Measurements from ENCODE around the gene NOS1AP. TPM values are rescaled to one million over a fixed set of nuclear protein-coding genes. Genes with fewer than 3 reads are reported as not detected.

The NOS1AP gene
- total RNA-seq, 5 donors from 2014 or later (not counting 1 experiment from before 2014, with no cell fraction given): 0.07 to 0.16 (median 0.09) TPM; not detected in 2

- H3K27me3 ChIP-seq (replicated peaks in 1 of 2; ENCODE audit: control insufficient read depth in 2 of 2, extremely low read depth in 1 of 2, insufficient read depth in 2 of 2, low read length in 1 of 2): peaks cover 0 to 20% of the 10 kb centered on the region in 2 experiments
- Mint-ChIP-seq H3K27me3 (peaks cover 29 to 37% of the 10 kb centered on the region in 2 donors), H3K4me3 (no peak overlapping the region), H3K4me1 (no peaks in the 10 kb centered on the region), H3K36me3 (no peaks in the 10 kb centered on the region), H3K9me3 (no peaks in the 10 kb centered on the region), H3K27ac (no peak overlapping the region)
- no peak overlapping the region for H3K4me3 ChIP-seq (ENCODE audit: control insufficient read depth in 1 of 2, extremely low read depth in 1 of 2, low read length in 1 of 2)
- no peaks in the 10 kb centered on the region for H3K36me3 ChIP-seq (ENCODE audit: control insufficient read depth in 2 of 2, extremely low read depth in 1 of 2, insufficient read depth in 1 of 2, low read length in 1 of 2)
- ATAC-seq (replicated peaks in 1 of 4): no peak
- CTCF ChIA-PET: no interaction called here
- no peak for DNase-seq
- no peaks in the 10 kb centered on the region for H3K4me1 ChIP-seq (ENCODE audit: control insufficient read depth in 1 of 2, extremely low read depth in 1 of 2, insufficient read depth in 2 of 2, low read length in 2 of 2)
- no peaks in the 10 kb centered on the region for H3K9me3 ChIP-seq
- WGBS (ENCODE audit: insufficient coverage): 76% methylated on average over 2 of the region's 3 CpGs
- no peak overlapping the region for H3K27ac ChIP-seq (ENCODE audit: low read length)
- POLR2A ChIA-PET: no interaction called here
These were observed 96.0 kb downstream of the NOS1AP start for GRCh38 chr1:162165528-162165927.

GRCh38 chr1:162166917-162167615, 97.6 kb downstream of the NOS1AP start:
- WGBS (ENCODE audit: insufficient coverage): 90% methylated on average over 2 of the region's 9 CpGs
- no peak for DNase-seq
- H3K27me3 ChIP-seq (replicated peaks in 1 of 2; ENCODE audit: control insufficient read depth in 2 of 2, extremely low read depth in 1 of 2, insufficient read depth in 2 of 2, low read length in 1 of 2): peaks cover 0 to 20% of the 10 kb centered on the region in 2 experiments
- Mint-ChIP-seq H3K27me3 (peaks cover 26 to 44% of the 10 kb centered on the region in 2 donors), H3K36me3 (no peaks in the 10 kb centered on the region), H3K4me1 (no peaks in the 10 kb centered on the region), H3K4me3 (no peak overlapping the region), H3K27ac (no peak overlapping the region), H3K9me3 (no peaks in the 10 kb centered on the region)
- ATAC-seq (replicated peaks in 1 of 4): no peak
- H3K36me3 ChIP-seq (ENCODE audit: control insufficient read depth in 2 of 2, extremely low read depth in 1 of 2, insufficient read depth in 1 of 2, low read length in 1 of 2): no peaks in the 10 kb centered on the region
- ChIA-PET POLR2A (no interaction called here), CTCF (no interaction called here)
- no peaks in the 10 kb centered on the region for H3K4me1 ChIP-seq (ENCODE audit: control insufficient read depth in 1 of 2, extremely low read depth in 1 of 2, insufficient read depth in 2 of 2, low read length in 2 of 2)
- no peak overlapping the region for H3K27ac ChIP-seq (ENCODE audit: low read length)
- no peak overlapping the region for H3K4me3 ChIP-seq (ENCODE audit: control insufficient read depth in 1 of 2, extremely low read depth in 1 of 2, low read length in 1 of 2)
- no peaks in the 10 kb centered on the region for H3K9me3 ChIP-seq

DNA sequence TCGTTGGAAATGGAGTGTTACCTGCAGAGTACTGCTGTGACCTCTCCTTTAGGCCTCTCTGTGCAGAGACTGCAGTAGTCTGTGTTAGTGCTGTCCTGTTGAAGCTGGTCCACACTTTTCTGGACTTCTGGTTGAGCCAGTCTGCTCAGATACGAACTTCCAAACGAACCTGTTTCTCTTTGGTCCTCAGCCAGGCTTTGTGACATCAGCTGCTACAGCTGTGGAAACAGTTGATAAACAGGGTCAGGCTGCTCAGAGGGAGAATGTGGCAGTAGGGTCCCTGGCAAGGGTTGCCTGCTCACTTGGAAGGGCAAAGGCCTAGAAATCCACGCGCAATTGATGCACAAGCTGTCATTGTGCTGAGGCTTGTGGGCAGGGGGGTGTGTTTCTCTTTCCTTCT, 98.8 kb downstream of the NOS1AP start:
- ATAC-seq (replicated peaks in 1 of 4) (no peak), DNase-seq (no peak)
- Histone ChIP-seq H3K27me3 (replicated peaks in 1 of 2; ENCODE audit: control insufficient read depth in 2 of 2, extremely low read depth in 1 of 2, insufficient read depth in 2 of 2, low read length in 1 of 2) (peaks cover 0 to 20% of the 10 kb centered on the region in 2 experiments), H3K9me3 (no peaks in the 10 kb centered on the region), H3K4me3 (ENCODE audit: control insufficient read depth in 1 of 2, extremely low read depth in 1 of 2, low read length in 1 of 2) (no peak overlapping the region), H3K27ac (ENCODE audit: low read length) (no peak overlapping the region), H3K36me3 (ENCODE audit: control insufficient read depth in 2 of 2, extremely low read depth in 1 of 2, insufficient read depth in 1 of 2, low read length in 1 of 2) (no peaks in the 10 kb centered on the region), H3K4me1 (ENCODE audit: control insufficient read depth in 1 of 2, extremely low read depth in 1 of 2, insufficient read depth in 2 of 2, low read length in 2 of 2) (no peaks in the 10 kb centered on the region)
- H3K36me3 Mint-ChIP-seq: no peaks in the 10 kb centered on the region
- H3K9me3 Mint-ChIP-seq: no peaks in the 10 kb centered on the region
- no peaks in the 10 kb centered on the region for H3K4me1 Mint-ChIP-seq
- H3K27ac Mint-ChIP-seq: no peak overlapping the region
- WGBS (ENCODE audit: insufficient coverage): 60% methylated on average over 2 of the region's 5 CpGs
- peaks cover 22 to 38% of the 10 kb centered on the region in 2 donors for H3K27me3 Mint-ChIP-seq
- ChIA-PET POLR2A (no interaction called here), CTCF (no interaction called here)
- H3K4me3 Mint-ChIP-seq: no peak overlapping the region

DNA sequence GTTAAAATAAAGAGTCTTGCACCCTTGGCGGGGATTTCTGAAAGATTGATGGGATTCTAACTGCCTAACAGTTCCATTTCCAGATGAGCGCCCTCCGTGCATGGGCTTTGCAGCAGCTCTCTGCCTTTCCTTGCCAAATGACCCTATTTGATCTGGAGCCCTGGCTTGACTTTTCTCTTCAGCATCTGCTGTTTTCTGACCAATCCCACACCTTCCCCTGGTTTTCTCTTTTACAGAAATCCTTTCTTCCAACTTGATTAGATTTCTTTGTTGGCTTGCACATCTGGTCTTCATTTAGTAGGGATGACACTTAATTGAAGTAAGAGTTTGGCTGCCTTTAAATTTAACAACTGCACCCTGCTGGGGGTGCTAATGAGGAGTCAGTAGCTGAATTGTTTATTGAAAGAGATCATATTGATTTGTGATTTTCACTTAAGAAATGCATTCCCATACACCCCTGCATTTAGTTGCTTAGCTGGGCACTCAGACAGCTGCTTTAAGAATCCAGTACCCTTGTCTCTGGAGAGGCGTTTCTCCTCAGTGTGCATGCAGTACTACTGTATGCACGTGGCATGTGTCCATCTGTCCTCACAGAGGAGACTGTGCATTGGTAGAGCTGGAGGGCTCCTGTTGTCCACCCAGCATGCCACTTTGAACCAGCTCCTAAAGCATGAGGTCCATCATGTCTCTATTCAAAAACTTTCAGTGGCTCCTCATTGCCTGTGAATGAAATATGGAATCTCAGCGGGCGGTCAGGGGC, 99.7 kb downstream of the NOS1AP start:
- Histone ChIP-seq H3K27ac (ENCODE audit: low read length) (no peak overlapping the region), H3K27me3 (replicated peaks in 1 of 2; ENCODE audit: control insufficient read depth in 2 of 2, extremely low read depth in 1 of 2, insufficient read depth in 2 of 2, low read length in 1 of 2) (peaks cover 0 to 20% of the 10 kb centered on the region in 2 experiments), H3K4me3 (ENCODE audit: control insufficient read depth in 1 of 2, extremely low read depth in 1 of 2, low read length in 1 of 2) (no peak overlapping the region), H3K4me1 (ENCODE audit: control insufficient read depth in 1 of 2, extremely low read depth in 1 of 2, insufficient read depth in 2 of 2, low read length in 2 of 2) (no peaks in the 10 kb centered on the region), H3K36me3 (ENCODE audit: control insufficient read depth in 2 of 2, extremely low read depth in 1 of 2, insufficient read depth in 1 of 2, low read length in 1 of 2) (no peaks in the 10 kb centered on the region), H3K9me3 (no peaks in the 10 kb centered on the region)
- Mint-ChIP-seq H3K4me1 (no peaks in the 10 kb centered on the region), H3K4me3 (no peak overlapping the region), H3K36me3 (no peaks in the 10 kb centered on the region), H3K27me3 (peaks cover 17 to 38% of the 10 kb centered on the region in 2 donors), H3K27ac (no peak overlapping the region), H3K9me3 (no peaks in the 10 kb centered on the region)
- POLR2A ChIA-PET: no interaction called here
- no peak for DNase-seq
- ATAC-seq (replicated peaks in 1 of 4): no peak
- 94% methylated on average over 7 of the region's 7 CpGs for WGBS (ENCODE audit: insufficient coverage)
- CTCF ChIA-PET: no interaction called here

GRCh38 chr1:162171111-162171510, 101.6 kb downstream of the NOS1AP start:
- no peaks in the 10 kb centered on the region for H3K36me3 ChIP-seq (ENCODE audit: control insufficient read depth in 2 of 2, extremely low read depth in 1 of 2, insufficient read depth in 1 of 2, low read length in 1 of 2)
- Mint-ChIP-seq H3K36me3 (no peaks in the 10 kb centered on the region), H3K27ac (no peak overlapping the region), H3K4me3 (no peak overlapping the region), H3K9me3 (no peaks in the 10 kb centered on the region), H3K4me1 (no peaks in the 10 kb centered on the region), H3K27me3 (peaks cover 13 to 31% of the 10 kb centered on the region in 2 donors)
- no peak overlapping the region for H3K4me3 ChIP-seq (ENCODE audit: control insufficient read depth in 1 of 2, extremely low read depth in 1 of 2, low read length in 1 of 2)
- no peaks in the 10 kb centered on the region for H3K4me1 ChIP-seq (ENCODE audit: control insufficient read depth in 1 of 2, extremely low read depth in 1 of 2, insufficient read depth in 2 of 2, low read length in 2 of 2)
- no peak overlapping the region for H3K27ac ChIP-seq (ENCODE audit: low read length)
- ATAC-seq (replicated peaks in 1 of 4): no peak
- ChIA-PET POLR2A (no interaction called here), CTCF (no interaction called here)
- 83% methylated on average over 2 of the region's 3 CpGs for WGBS (ENCODE audit: insufficient coverage)
- peaks cover 0 to 14% of the 10 kb centered on the region in 2 experiments for H3K27me3 ChIP-seq (replicated peaks in 1 of 2; ENCODE audit: control insufficient read depth in 2 of 2, extremely low read depth in 1 of 2, insufficient read depth in 2 of 2, low read length in 1 of 2)
- H3K9me3 ChIP-seq: no peaks in the 10 kb centered on the region
- no peak for DNase-seq

DNA sequence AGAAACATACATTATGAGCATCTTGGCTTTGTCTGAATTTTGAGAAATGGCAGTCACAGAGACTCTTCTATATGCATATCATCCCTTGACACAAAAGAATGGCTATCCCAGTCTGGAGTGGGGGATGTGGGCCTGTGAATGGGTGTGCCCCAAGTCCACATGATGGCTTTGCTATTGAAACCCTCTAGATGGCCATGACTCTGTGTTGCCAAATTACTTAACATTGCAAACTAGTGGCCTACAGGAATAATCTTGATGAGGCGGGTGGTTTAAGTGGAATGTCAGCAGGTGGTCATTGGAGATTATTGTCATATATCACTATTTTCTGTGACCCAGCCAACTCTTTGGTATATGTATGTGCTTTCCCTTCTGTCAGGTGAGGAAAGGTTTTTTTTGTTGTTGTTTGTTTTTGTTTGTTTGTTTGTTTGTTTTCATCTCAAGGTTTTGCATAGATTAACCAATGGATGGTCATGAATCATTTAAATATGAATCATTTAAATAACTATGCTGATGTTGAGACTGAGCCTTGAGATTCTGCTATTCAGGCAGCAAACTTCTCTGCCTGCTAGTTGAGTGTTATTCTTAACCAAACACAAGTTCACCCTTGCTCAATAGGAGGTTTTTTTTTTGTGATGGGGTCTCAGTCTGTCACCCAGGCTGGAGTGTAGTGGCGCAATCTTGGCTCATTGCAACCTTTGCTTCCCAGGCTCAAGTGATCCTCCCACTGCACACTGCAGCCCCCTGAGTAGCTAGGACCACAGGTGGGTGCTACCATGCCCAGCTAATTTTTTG, 103.0 kb downstream of the NOS1AP start:
- WGBS (ENCODE audit: insufficient coverage): 100% methylated on average over 1 of the region's 2 CpGs
- POLR2A ChIA-PET: no interaction called here
- Histone ChIP-seq H3K27me3 (replicated peaks in 1 of 2; ENCODE audit: control insufficient read depth in 2 of 2, extremely low read depth in 1 of 2, insufficient read depth in 2 of 2, low read length in 1 of 2) (peaks cover 0 to 7% of the 10 kb centered on the region in 2 experiments), H3K4me1 (ENCODE audit: control insufficient read depth in 1 of 2, extremely low read depth in 1 of 2, insufficient read depth in 2 of 2, low read length in 2 of 2) (no peaks in the 10 kb centered on the region), H3K4me3 (ENCODE audit: control insufficient read depth in 1 of 2, extremely low read depth in 1 of 2, low read length in 1 of 2) (no peak overlapping the region), H3K27ac (ENCODE audit: low read length) (no peak overlapping the region), H3K9me3 (no peaks in the 10 kb centered on the region), H3K36me3 (ENCODE audit: control insufficient read depth in 2 of 2, extremely low read depth in 1 of 2, insufficient read depth in 1 of 2, low read length in 1 of 2) (no peaks in the 10 kb centered on the region)
- Mint-ChIP-seq H3K9me3 (no peaks in the 10 kb centered on the region), H3K4me3 (no peak overlapping the region), H3K27me3 (peaks cover 8 to 17% of the 10 kb centered on the region in 2 donors), H3K4me1 (no peaks in the 10 kb centered on the region), H3K36me3 (no peaks in the 10 kb centered on the region), H3K27ac (no peak overlapping the region)
- CTCF ChIA-PET: interaction anchor here in 1 of 2 donors (0.8 kb wide), 1 partner anchor 961 kb away, joined by 3 read pairs; no protein-coding TSS in a partner anchor
- DNase-seq: no peak
- no peak for ATAC-seq (replicated peaks in 1 of 4)

Data from T-cell (primary cell).